Nephron (organoid): ENCODE measurements around the gene PDE6G.
"Not testable (repeated sequence)": the region's sequence is repeated elsewhere in the genome, so short reads cannot be mapped to it uniquely, and the experiment has no call there.

Experiments used
- H3K27ac Mint-ChIP-seq, 3 experiments: 2 replicates each; pipeline ENCODE4 v1.8.0; 2020; ENCODE audit warnings: mixed read lengths in 3 of 3, mild to moderate bottlenecking in 2 of 3, moderate library complexity in 1 of 3
- H3K27me3 Mint-ChIP-seq: 2 replicates; pipeline ENCODE4 v1.8.0; 2021; ENCODE audit warnings: low read depth, mild to moderate bottlenecking, moderate library complexity, mixed read lengths
- H3K36me3 Mint-ChIP-seq: 2 replicates; pipeline ENCODE4 v1.8.0; 2020; ENCODE audit warnings: low read depth, mixed read lengths
- H3K4me1 Mint-ChIP-seq: 2 replicates; pipeline ENCODE4 v1.8.0; 2020; ENCODE audit warnings: mixed read lengths
- H3K4me3 Mint-ChIP-seq, 3 experiments: 2 replicates each; pipeline ENCODE4 v1.8.0; 2020; ENCODE audit warnings: mild to moderate bottlenecking in 3 of 3, mixed read lengths in 3 of 3, moderate library complexity in 2 of 3
- H3K9me3 Mint-ChIP-seq: 2 replicates; pipeline ENCODE4 v1.8.0; 2020; ENCODE audit warnings: mixed read lengths
- TF ChIP-seq, protein P1 (sequence below), 3 experiments: fragments of 200-600 bp; sonication (generic); IDR thresholded peaks; one replicate each; pipeline ENCODE4 v1.5.0; 2021; ENCODE audit warnings: antibody characterized with exemption in 3 of 3; ENCODE audit not compliant: unreplicated experiment in 3 of 3

The PDE6G gene

DNA sequence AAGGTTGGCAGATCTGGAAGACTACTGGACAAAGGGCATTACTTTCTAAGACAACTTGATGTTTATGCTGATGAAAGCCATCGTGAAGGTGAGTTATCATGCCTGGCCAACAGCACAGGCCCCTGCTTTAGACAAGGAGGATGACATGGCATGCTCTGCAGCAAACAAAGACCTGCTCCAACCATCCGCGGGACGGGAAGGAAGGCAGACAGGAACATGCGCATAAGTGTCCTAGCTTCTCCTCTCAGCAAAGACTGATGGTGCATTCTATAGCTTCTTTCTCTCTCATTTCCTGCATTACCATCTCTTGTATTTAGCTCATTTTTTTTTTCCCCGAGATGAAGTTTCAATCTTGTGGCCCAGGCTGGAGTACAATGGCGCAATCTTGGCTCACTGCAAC is 24.9 kb downstream of the PDE6G start:
- Mint-ChIP-seq H3K9me3 (no peaks in the 10 kb centered on the region), H3K4me1 (peaks cover 12% of the 10 kb centered on the region)
- TF ChIP-seq, protein P1, sequence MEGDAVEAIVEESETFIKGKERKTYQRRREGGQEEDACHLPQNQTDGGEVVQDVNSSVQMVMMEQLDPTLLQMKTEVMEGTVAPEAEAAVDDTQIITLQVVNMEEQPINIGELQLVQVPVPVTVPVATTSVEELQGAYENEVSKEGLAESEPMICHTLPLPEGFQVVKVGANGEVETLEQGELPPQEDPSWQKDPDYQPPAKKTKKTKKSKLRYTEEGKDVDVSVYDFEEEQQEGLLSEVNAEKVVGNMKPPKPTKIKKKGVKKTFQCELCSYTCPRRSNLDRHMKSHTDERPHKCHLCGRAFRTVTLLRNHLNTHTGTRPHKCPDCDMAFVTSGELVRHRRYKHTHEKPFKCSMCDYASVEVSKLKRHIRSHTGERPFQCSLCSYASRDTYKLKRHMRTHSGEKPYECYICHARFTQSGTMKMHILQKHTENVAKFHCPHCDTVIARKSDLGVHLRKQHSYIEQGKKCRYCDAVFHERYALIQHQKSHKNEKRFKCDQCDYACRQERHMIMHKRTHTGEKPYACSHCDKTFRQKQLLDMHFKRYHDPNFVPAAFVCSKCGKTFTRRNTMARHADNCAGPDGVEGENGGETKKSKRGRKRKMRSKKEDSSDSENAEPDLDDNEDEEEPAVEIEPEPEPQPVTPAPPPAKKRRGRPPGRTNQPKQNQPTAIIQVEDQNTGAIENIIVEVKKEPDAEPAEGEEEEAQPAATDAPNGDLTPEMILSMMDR (IDR thresholded peaks at IDR 0.05; ENCODE audit: unreplicated experiment in 3 of 3) = no peak

GRCh38 chr17:81630274-81630673 is 26.1 kb downstream of the PDE6G start:
- Mint-ChIP-seq H3K4me3 (no peak overlapping the region), H3K4me1 (peaks cover 4% of the 10 kb centered on the region)

More for the DNA sequence above, 24.9 kb downstream of the PDE6G start:
- peak overlapping the region in 1 of 3 experiments; percentile 26 for H3K27ac Mint-ChIP-seq
- H3K36me3 Mint-ChIP-seq = peaks cover 47% of the 10 kb centered on the region
- peak overlapping the region in 1 of 3 experiments; percentile 22 for H3K4me3 Mint-ChIP-seq
- no peaks in the 10 kb centered on the region for H3K27me3 Mint-ChIP-seq

DNA sequence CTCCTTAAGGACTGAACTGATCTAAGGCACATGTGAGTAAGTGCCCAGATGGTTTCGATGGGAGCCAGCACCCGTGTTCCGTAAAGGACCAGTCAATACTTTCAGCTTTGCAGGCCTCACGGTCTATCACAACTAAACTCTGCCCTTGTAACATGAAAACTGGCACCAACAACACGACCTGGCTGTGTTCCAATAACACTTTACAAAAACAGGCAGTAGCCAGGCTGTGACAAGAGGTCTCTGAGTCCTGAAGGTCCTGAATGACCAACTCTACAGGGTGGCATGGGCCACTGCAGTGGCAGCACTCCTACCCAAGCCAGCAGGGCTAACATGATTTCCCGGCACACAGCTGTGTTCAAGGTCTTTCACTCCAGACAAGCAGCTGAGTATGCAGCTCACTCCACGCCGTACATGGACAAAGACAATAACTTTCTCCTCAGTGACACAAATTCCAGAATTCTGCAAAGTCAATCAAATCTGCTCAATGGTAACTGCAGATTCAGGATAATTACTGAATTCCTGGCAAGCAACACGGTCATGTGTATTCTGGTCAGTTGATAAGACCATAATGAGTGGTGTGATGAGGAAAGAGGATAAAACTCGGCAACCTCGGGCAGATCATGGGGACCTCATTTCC is 34.7 kb downstream of the PDE6G start:
- H3K27ac Mint-ChIP-seq = no peak overlapping the region
- H3K36me3 Mint-ChIP-seq = peaks cover 78% of the 10 kb centered on the region
- H3K4me1 Mint-ChIP-seq = no peaks in the 10 kb centered on the region
- TF ChIP-seq, protein P1 (IDR thresholded peaks at IDR 0.05; ENCODE audit: unreplicated experiment in 3 of 3) = no peak
- peaks cover 3% of the 10 kb centered on the region for H3K9me3 Mint-ChIP-seq
- H3K4me3 Mint-ChIP-seq = no peak overlapping the region
- H3K27me3 Mint-ChIP-seq = no peaks in the 10 kb centered on the region

More at GRCh38 chr17:81630274-81630673, 26.1 kb downstream of the PDE6G start:
- peaks cover 59% of the 10 kb centered on the region for H3K36me3 Mint-ChIP-seq
- peaks cover 3% of the 10 kb centered on the region for H3K9me3 Mint-ChIP-seq
- no peaks in the 10 kb centered on the region for H3K27me3 Mint-ChIP-seq
- no peak overlapping the region for H3K27ac Mint-ChIP-seq
- TF ChIP-seq, protein P1 (IDR thresholded peaks at IDR 0.05; ENCODE audit: unreplicated experiment in 3 of 3) = no peak

DNA sequence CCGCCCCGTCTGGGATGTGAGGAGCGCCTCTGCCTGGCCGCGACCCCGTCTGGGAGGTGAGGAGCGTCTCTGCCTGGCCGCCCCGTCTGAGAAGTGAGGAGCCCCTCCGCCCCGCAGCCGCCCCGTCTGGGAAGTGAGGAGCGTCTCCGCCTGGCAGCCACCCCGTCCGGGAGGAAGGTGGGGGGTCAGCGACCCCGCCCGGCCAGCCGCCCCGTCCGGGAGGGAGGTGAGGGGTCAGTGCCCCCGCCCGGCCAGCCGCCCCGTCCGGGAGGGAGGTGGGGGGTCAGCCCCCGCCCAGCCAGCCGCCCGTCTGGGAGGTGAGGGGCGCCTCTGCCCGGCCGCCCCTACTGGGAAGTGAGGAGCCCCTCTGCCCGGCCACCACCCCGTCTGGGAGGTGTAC is 38.0 kb downstream of the PDE6G start:
- H3K27me3 Mint-ChIP-seq, H3K4me1 Mint-ChIP-seq, H3K27ac Mint-ChIP-seq, H3K9me3 Mint-ChIP-seq, H3K4me3 Mint-ChIP-seq: not testable (repeated sequence)
- H3K36me3 Mint-ChIP-seq = peaks cover 77% of the 10 kb centered on the region

- TF ChIP-seq, protein P1 (IDR thresholded peaks at IDR 0.05; ENCODE audit: unreplicated experiment in 3 of 3) = no peak
- Mint-ChIP-seq H3K27me3 (no peaks in the 10 kb centered on the region), H3K27ac (no peak overlapping the region), H3K9me3 (no peaks in the 10 kb centered on the region), H3K36me3 (peaks cover 83% of the 10 kb centered on the region), H3K4me3 (no peak overlapping the region), H3K4me1 (peaks cover 8% of the 10 kb centered on the region)
These were observed 39.5 kb downstream of the PDE6G start for GRCh38 chr17:81616877-81617276.

GRCh38 chr17:81615401-81615930 is 40.9 kb downstream of the PDE6G start:
- H3K36me3 Mint-ChIP-seq = peaks cover 69% of the 10 kb centered on the region
- H3K4me3 Mint-ChIP-seq = no peak overlapping the region
- peaks cover 8% of the 10 kb centered on the region for H3K4me1 Mint-ChIP-seq
- no peak overlapping the region for H3K27ac Mint-ChIP-seq
- TF ChIP-seq, protein P1 (IDR thresholded peaks at IDR 0.05; ENCODE audit: unreplicated experiment in 3 of 3) = no peak
- H3K9me3 Mint-ChIP-seq = no peaks in the 10 kb centered on the region
- no peaks in the 10 kb centered on the region for H3K27me3 Mint-ChIP-seq
